Heart right ventricle (tissue), 16 donors: ENCODE measurements around the gene DENND1A. TPM values are rescaled to one million over a fixed set of nuclear protein-coding genes. Genes with fewer than 3 reads are reported as not detected.
"Not testable (repeated sequence)": the region's sequence is repeated elsewhere in the genome, so short reads cannot be mapped to it uniquely, and the experiment has no call there.

Experiments
- ATAC-seq, 8 donors: fragments of 200-7000 bp; cut with Tn5 transposase; one replicate each; pipeline ENCODE4 v1.9.1; 2020; ENCODE audit warnings: mild to moderate bottlenecking in 8 of 8, moderate library complexity in 8 of 8, moderate number of reproducible peaks in 1 of 8
- DNase-seq, 2 donors: peaks; one replicate each; pipeline ENCODE4 v3.0.0-alpha.2; 2020
- H3K27ac ChIP-seq, 10 donors: fragments of 200-600 bp; sonication (generic) in 2 of 10; one replicate each; pipeline versions ENCODE4 v1.5.0 to v1.8.0; 2020 to 2022; ENCODE audit warnings: mild to moderate bottlenecking in 3 of 10
- H3K27me3 ChIP-seq, 7 donors: fragments of 200-600 bp; one replicate each; pipeline ENCODE4 v1.8.0; 2021 to 2022; ENCODE audit warnings: mild to moderate bottlenecking in 2 of 7
- H3K36me3 ChIP-seq, 9 donors: fragments of 200-600 bp; sonication (generic) in 1 of 9; one replicate each; pipeline versions ENCODE4 v1.5.0 to v1.8.0; 2020 to 2022; ENCODE audit warnings: mild to moderate bottlenecking in 2 of 9
- H3K4me1 ChIP-seq, 9 donors: fragments of 200-600 bp; sonication (generic) in 1 of 9; one replicate each; pipeline versions ENCODE4 v1.5.0 to v1.8.0; 2020 to 2022; ENCODE audit warnings: mild to moderate bottlenecking in 4 of 9
- H3K4me3 ChIP-seq, 10 donors: fragments of 200-600 bp; sonication (generic) in 2 of 10; one replicate each; pipeline versions ENCODE4 v1.5.0 to v1.8.0; 2020 to 2022; ENCODE audit warnings: mild to moderate bottlenecking in 7 of 10, moderate library complexity in 2 of 10
- H3K9me3 ChIP-seq, 11 donors: fragments of 200-600 bp in 10 of 11; sonication (generic) in 2 of 11; one replicate each; pipeline versions ENCODE4 v1.5.0 to v1.8.0; 2013 to 2022; ENCODE audit warnings: mild to moderate bottlenecking in 2 of 11, control low read depth in 1 of 11, moderate library complexity in 1 of 11
- WGBS, 2 donors: extraction: QIAGEN DNeasy Blood & Tissue Kit; methylation state at CpG; one replicate each; pipeline ENCODE4 v1.1.7; 2013; ENCODE audit warnings: inconsistent platforms in 1 of 2; 5-methylcytosine and 5-hydroxymethylcytosine counted together
- intact Hi-C, 10 donors: fragments of 100-400 bp; cut with DNase I; formaldehyde crosslinking; loops; one replicate each; pipeline versions ENCODE4 v1.11.1 to v1.14.2; 2022
- polyA plus RNA-seq, 2 donors: library from polyadenylated mRNA; stranded (reverse); fragments of 200-250 nt; gene quantifications; one replicate each; pipeline ENCODE4 v1.2.3, GENCODE V29; 2013
- total RNA-seq, 10 donors: library from RNA; stranded (reverse); fragmentation: NEBNext Ultra II Directional in 3 of 10; extraction: Animal tissue kit (Norgen Biotek cat#: 25700) in 3 of 10; gene quantifications; one replicate each; pipeline versions ENCODE4 v1.2.1 to v1.2.4, GENCODE V29; 2021 to 2023
- TF ChIP-seq, protein P1 (sequence below), 9 donors: fragments of 200-600 bp; sonication (generic) in 2 of 9; IDR thresholded peaks; one replicate each; pipeline versions ENCODE4 v1.5.0 to v1.8.0; 2021 to 2022; ENCODE audit warnings: antibody characterized with exemption in 9 of 9, mild to moderate bottlenecking in 5 of 9, moderate library complexity in 1 of 9
- donor health status: Arrhythmogenic right ventricular cardiomyopathy.
- donor health status: ischemic (EF 13 %, LVEDD 7.1; RV severe dilation, severe dysfunction).
- donor health status: healthy with polysubstance abuse.
- donor health status: DM: no; HTN: yes; CAD: no.
- donor health status: DM: no; HTN: no; CAD: no.
- donor health status: ischemic (EF 25% LVEDD 6.9; RV normal size, moderate dysfunction).
- donor health status: ischemic (EF 25% LVEDD 5.7; RV mildly dilated, moderate dysfunction).
- donor health status: healthy.
- donor health status: DM: yes; HTN: yes; CAD: no.
- donor health status: Ischemic cardiomyopathy.
- donor health status: ischemic (EF 35%, LVEDD 5.7; RV mildly dilated, moderate dysfunction).
- donor health status: nonischemic (EF 11% LVEDD 7.7; RV severe dilation, severe dysfunction).
- donor health status: DM: yes; HTN: yes; CAD: no.
- donor health status: PGD.
- donor health status: ischemic (EF 29% LVEDD 5.4; RV normal size, mild dysfunction).
- donor health status: nonischemic (EF 23%, LVEDD 6.1; RV moderate dilation, normal function).

The DENND1A gene
- total and polyA plus RNA-seq, 12 donors, result 7.3 to 19.6 (median 12.2) TPM

DNA sequence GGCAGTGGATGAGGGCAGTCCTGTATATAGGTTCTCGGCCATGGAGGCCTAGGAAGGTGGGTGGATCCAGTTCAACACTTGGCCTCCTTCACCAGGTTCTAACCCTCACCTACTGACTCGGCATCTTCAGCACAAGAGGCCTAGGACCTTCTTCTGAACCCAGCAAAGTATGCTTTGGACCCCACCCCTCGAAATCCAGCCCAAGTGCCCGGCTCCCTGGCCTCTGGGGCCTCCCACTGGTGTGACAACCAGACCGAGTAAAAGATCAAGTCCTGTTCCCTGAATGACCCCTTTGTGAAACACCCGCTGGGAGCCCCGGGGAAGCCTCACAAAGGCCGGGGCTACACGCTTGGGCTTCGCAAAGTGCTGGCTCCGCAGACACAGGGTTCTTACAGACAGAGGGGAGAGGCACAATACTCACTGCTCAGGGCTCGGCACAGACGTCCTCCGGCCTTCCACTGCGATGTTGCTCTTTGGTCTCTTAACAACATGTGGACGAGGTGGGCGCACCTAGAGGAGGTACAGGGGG, 526.9 kb downstream of the DENND1A start:
- WGBS, 2 donors, result 94 to 95% methylated on average over 17 of the region's 17 CpGs
- H3K4me1 ChIP-seq, result peaks cover 0 to 15% (median 6%) of the 10 kb centered on the region in 9 donors
- DNase-seq (no peak), ATAC-seq (peak in 1 of 8 donors; percentile 14)
- TF ChIP-seq, protein P1, sequence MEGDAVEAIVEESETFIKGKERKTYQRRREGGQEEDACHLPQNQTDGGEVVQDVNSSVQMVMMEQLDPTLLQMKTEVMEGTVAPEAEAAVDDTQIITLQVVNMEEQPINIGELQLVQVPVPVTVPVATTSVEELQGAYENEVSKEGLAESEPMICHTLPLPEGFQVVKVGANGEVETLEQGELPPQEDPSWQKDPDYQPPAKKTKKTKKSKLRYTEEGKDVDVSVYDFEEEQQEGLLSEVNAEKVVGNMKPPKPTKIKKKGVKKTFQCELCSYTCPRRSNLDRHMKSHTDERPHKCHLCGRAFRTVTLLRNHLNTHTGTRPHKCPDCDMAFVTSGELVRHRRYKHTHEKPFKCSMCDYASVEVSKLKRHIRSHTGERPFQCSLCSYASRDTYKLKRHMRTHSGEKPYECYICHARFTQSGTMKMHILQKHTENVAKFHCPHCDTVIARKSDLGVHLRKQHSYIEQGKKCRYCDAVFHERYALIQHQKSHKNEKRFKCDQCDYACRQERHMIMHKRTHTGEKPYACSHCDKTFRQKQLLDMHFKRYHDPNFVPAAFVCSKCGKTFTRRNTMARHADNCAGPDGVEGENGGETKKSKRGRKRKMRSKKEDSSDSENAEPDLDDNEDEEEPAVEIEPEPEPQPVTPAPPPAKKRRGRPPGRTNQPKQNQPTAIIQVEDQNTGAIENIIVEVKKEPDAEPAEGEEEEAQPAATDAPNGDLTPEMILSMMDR (IDR thresholded peaks at IDR 0.05), result no peak
- intact Hi-C loops, result loop anchor here in 5 of 10 donors (2.0 to 10.0 kb wide), 4 partner anchors 632 to 642 kb away; no protein-coding TSS in a partner anchor
- H3K4me3 ChIP-seq, result no peak overlapping the region
- H3K27me3 ChIP-seq, result no peaks in the 10 kb centered on the region
- H3K36me3 ChIP-seq, result peaks cover 0 to 13% (median 0%) of the 10 kb centered on the region in 9 donors
- H3K27ac ChIP-seq, result no peak overlapping the region
- H3K9me3 ChIP-seq, result no peaks in the 10 kb centered on the region

DNA sequence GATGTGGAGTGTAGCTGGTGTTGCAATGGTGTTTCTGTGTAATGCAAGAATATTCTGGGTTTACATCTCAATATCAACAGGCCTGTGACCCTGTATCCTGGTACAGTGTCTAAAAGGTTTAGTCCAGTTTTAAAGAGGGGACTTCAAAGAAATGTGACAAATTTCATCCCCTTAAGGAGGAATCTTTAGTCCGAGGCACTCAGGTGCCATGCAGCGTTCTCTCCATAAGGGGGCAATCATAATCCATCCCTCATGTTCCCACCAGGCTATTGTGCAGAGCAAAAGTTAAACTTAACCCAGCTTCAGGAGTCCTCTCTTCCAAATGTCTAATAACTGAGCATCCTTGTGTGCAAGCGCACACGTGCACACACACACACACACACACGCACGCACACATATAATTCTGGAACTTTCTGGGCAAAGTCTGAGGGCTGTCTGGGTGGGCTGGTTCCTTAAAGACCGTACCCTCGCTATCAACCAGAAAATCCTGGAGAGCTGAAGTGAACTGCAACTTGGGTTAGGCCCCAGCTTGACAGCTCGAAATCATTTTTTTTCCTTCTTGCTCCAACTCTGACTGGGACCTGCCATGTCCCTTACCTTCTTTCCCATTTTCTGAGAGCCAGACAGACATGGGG, 527.9 kb downstream of the DENND1A start:
- peaks cover 0 to 15% (median 6%) of the 10 kb centered on the region in 9 donors for H3K4me1 ChIP-seq
- H3K4me3 ChIP-seq, result peak overlapping the region in 1 of 10 donors; percentile 8
- DNase-seq (peak in 1 of 2 donors; percentile 24), ATAC-seq (peak; percentile 71 to 91 (median 84))
- no peaks in the 10 kb centered on the region for H3K9me3 ChIP-seq
- H3K27ac ChIP-seq, result peak overlapping the region in 1 of 10 donors; percentile 6
- intact Hi-C loops, result loop anchor here in 5 of 10 donors (2.0 to 10.0 kb wide), 4 partner anchors 633 to 643 kb away; no protein-coding TSS in a partner anchor
- WGBS, 2 donors, result 55 to 59% methylated on average over 9 of the region's 9 CpGs
- peaks cover 0 to 9% (median 0%) of the 10 kb centered on the region in 9 donors for H3K36me3 ChIP-seq
- TF ChIP-seq, protein P1 (IDR thresholded peaks at IDR 0.05), result peak; percentile 49 to 78 (median 67)
- no peaks in the 10 kb centered on the region for H3K27me3 ChIP-seq

DNA sequence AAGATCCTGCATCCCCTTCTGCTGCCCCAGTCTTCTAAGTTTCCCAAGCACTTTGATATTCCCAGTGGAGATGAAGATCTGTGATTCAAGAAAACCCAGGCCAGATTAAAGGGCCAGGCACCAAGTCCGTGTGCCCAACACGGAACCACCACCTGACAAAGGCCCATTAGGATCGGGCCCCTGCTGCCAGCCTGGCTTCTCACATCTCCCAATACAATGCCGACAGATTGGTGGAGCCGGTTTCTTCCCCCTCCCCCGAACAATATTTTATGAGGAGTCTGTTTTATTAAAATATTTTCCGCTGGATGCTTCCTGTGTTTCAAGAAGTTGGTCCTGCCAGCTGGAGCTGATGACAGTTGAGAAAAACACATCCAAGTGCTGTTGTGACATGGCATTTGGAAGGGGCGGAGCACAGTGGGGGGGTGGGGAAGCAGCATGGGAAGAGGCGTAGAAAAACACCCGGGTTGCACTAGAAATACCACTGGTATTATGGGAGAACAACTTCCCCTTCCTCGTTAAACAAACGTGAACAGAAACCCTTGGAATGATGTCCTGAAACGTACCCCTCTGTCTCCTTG, 528.9 kb downstream of the DENND1A start:
- Histone ChIP-seq H3K27ac (peak overlapping the region in 2 of 10 donors; percentile 6 to 15), H3K36me3 (peaks cover 0 to 9% (median 0%) of the 10 kb centered on the region in 9 donors), H3K4me3 (peak overlapping the region in 6 of 10 donors; percentile 2 to 26 (median 12)), H3K4me1 (peaks cover 0 to 15% (median 6%) of the 10 kb centered on the region in 9 donors), H3K27me3 (no peaks in the 10 kb centered on the region), H3K9me3 (no peaks in the 10 kb centered on the region)
- ATAC-seq (peak in 7 of 8 donors; percentile 51 to 77 (median 69)), DNase-seq (peak in 1 of 2 donors; percentile 19)
- 36 to 58% methylated on average over 13 of the region's 13 CpGs for WGBS, 2 donors
- TF ChIP-seq, protein P1 (IDR thresholded peaks at IDR 0.05), result no peak
- intact Hi-C loops, result loop anchor here in 4 of 10 donors (5.0 to 10.0 kb wide), 3 partner anchors 634 to 644 kb away; no protein-coding TSS in a partner anchor

DNA sequence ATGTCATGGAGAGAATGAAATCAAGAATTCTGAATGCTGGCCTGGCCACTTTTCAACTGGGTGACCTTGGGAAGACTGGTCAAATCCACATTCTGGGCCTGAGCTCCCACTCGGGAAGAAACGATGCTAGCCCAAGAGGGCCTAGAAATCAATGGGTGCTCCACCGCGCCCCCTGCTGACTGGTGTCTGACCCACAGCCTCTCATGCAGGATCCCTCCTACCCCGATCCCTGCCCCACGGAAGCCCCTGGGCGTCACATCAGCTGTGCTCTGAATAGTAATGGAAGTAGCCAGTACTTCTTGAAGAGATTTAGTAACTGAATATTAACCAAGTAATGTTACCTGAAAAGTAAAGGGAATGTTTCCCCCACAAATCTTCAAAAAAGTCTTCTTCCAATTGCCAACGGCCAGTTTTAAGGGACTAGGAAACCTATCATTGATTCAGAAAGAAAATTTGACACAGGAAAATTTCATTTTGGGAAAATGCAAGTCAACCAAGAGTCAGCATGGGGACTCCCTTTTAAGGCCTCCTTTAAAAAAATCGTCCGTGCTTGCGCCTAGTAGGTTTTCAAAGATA, 530.0 kb downstream of the DENND1A start:
- intact Hi-C loops, result loop anchor here in 5 of 10 donors (5.0 to 10.0 kb wide), 4 partner anchors 205 to 645 kb away; no protein-coding TSS in a partner anchor
- Histone ChIP-seq H3K27ac (no peak overlapping the region), H3K27me3 (no peaks in the 10 kb centered on the region), H3K36me3 (peaks cover 0 to 9% (median 0%) of the 10 kb centered on the region in 9 donors), H3K4me3 (no peak overlapping the region), H3K4me1 (peaks cover 0 to 15% (median 6%) of the 10 kb centered on the region in 9 donors), H3K9me3 (no peaks in the 10 kb centered on the region)
- 82 to 84% methylated on average over 11 of the region's 11 CpGs for WGBS, 2 donors
- DNase-seq (no peak), ATAC-seq (no peak)
- TF ChIP-seq, protein P1 (IDR thresholded peaks at IDR 0.05), result peak in 8 of 9 donors; percentile 9 to 49 (median 39)

- intact Hi-C loops, result loop anchor here in 1 of 10 donors (10.0 kb wide), 1 partner anchor 206 kb away; no protein-coding TSS in a partner anchor
- not testable (repeated sequence) for H3K4me3 ChIP-seq, DNase-seq, H3K27ac ChIP-seq, H3K27me3 ChIP-seq, ATAC-seq, H3K9me3 ChIP-seq, H3K36me3 ChIP-seq
- peaks cover 0 to 15% (median 6%) of the 10 kb centered on the region in 9 donors for H3K4me1 ChIP-seq
- 93 to 94% methylated on average over 14 of the region's 14 CpGs for WGBS, 2 donors
Measured at GRCh38 chr9:123398938-123399337, 531.0 kb downstream of the DENND1A start.
